ENCODE results near the gene GRIP1.

GRIP1 gene

GRCh38 chr12:66600903-66601302, 78.0 kb downstream of the GRIP1 start:
- DNase-seq (ENCODE audit: low read depth) = no peak

GRCh38 chr12:66599816-66600215, 79.1 kb downstream of the GRIP1 start:
- no peak for DNase-seq (ENCODE audit: low read depth)

GRCh38 chr12:66598608-66599007, 80.3 kb downstream of the GRIP1 start:
- no peak for DNase-seq (ENCODE audit: low read depth)

GRCh38 chr12:66598079-66598478, 80.8 kb downstream of the GRIP1 start:
- no peak for DNase-seq (ENCODE audit: low read depth)

GRCh38 chr12:66596199-66596598, 82.7 kb downstream of the GRIP1 start:
- DNase-seq (ENCODE audit: low read depth) = no peak

- no peak for DNase-seq (ENCODE audit: low read depth)
These were observed 84.2 kb downstream of the GRIP1 start for GRCh38 chr12:66594688-66595087.

GRCh38 chr12:66590275-66590985, 88.4 kb downstream of the GRIP1 start:
- no peak for DNase-seq (ENCODE audit: low read depth)

- no peak for DNase-seq (ENCODE audit: low read depth)
These were observed 89.8 kb downstream of the GRIP1 start for GRCh38 chr12:66589095-66589494.

GRCh38 chr12:66587912-66588311, 91.0 kb downstream of the GRIP1 start:
- no peak for DNase-seq (ENCODE audit: low read depth)

- no peak for DNase-seq (ENCODE audit: low read depth)
These were observed 94.2 kb downstream of the GRIP1 start for GRCh38 chr12:66584673-66585072.

- no peak for DNase-seq (ENCODE audit: low read depth)
These were observed 105.3 kb downstream of the GRIP1 start for GRCh38 chr12:66573605-66574004.

GRCh38 chr12:66572845-66573244, 106.0 kb downstream of the GRIP1 start:
- DNase-seq (ENCODE audit: low read depth) = no peak

- no peak for DNase-seq (ENCODE audit: low read depth)
These were observed 107.4 kb downstream of the GRIP1 start for GRCh38 chr12:66571361-66571915.

GRCh38 chr12:66563220-66563619, 115.7 kb downstream of the GRIP1 start:
- no peak for DNase-seq (ENCODE audit: low read depth)

- no peak for DNase-seq (ENCODE audit: low read depth)
These were observed 123.8 kb downstream of the GRIP1 start for GRCh38 chr12:66555113-66555512.

GRCh38 chr12:66552716-66553115, 126.2 kb downstream of the GRIP1 start:
- no peak for DNase-seq (ENCODE audit: low read depth)

GRCh38 chr12:66550626-66551025, 128.2 kb downstream of the GRIP1 start:
- DNase-seq (ENCODE audit: low read depth) = no peak

- DNase-seq (ENCODE audit: low read depth) = no peak
These were observed 129.9 kb downstream of the GRIP1 start for GRCh38 chr12:66549050-66549389.

GRCh38 chr12:66548338-66549049, 130.4 kb downstream of the GRIP1 start:
- no peak for DNase-seq (ENCODE audit: low read depth)

GRCh38 chr12:66541426-66541825, 137.4 kb downstream of the GRIP1 start:
- no peak for DNase-seq (ENCODE audit: low read depth)

GRCh38 chr12:66539431-66539830, 139.4 kb downstream of the GRIP1 start:
- no peak for DNase-seq (ENCODE audit: low read depth)

GRCh38 chr12:66538970-66539369, 139.9 kb downstream of the GRIP1 start:
- DNase-seq (ENCODE audit: low read depth) = no peak

GRCh38 chr12:66537876-66538275, 141.0 kb downstream of the GRIP1 start:
- no peak for DNase-seq (ENCODE audit: low read depth)

GRCh38 chr12:66533767-66534166, 145.1 kb downstream of the GRIP1 start:
- DNase-seq (ENCODE audit: low read depth) = no peak

Measured in activated T-helper 1 cell treated with Interleukin-2 at 50 U/mL for 16 hours (primary cell).